ENCODE results near the gene FRRS1. TPM values are rescaled to one million over a fixed set of nuclear protein-coding genes. Genes with fewer than 3 reads are reported as not detected.

FRRS1 gene
- total RNA-seq, 4 donors from 2014 or later = 2.5 to 4.4 (median 3.4) TPM

DNA sequence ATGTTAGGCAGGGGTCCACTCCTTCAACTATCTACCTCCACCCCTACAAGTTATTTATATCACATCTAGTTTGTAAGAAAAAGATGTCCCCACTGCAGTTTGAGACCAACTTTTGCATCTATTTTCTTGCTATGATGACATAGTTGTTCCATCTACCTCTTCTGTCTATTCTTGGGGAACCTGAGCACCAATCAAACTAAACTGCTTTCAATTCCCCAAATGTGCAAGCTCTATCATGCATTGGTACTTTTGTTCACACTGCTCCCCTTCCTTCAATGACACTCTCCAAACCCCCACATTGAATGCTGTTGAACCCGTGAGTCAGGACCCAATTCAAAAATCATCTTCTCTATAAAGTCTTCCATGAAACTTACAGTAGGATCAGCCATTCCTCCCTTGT lies 16.0 kb upstream of the FRRS1 start:
- no peaks in the 10 kb centered on the region for H3K4me1 ChIP-seq
- TF ChIP-seq EP300 (IDR thresholded peaks at IDR 0.05) = no peak
- TF ChIP-seq POLR2A (IDR thresholded peaks at IDR 0.05) = no peak
- TF ChIP-seq CTCF (IDR thresholded peaks at IDR 0.05) = no peak
- no peak overlapping the region for H3K27ac ChIP-seq
- H3K4me3 ChIP-seq = no peak overlapping the region
- no peaks in the 10 kb centered on the region for H3K36me3 ChIP-seq
- DNase-seq (ENCODE audit: low spot score in 2 of 2) = no peak
- no peaks in the 10 kb centered on the region for H3K9me3 ChIP-seq
- no peaks in the 10 kb centered on the region for H3K27me3 ChIP-seq
- 97 to 98% methylated on average over 1 of the region's 1 CpG for WGBS, 2 donors

- no peaks in the 10 kb centered on the region for H3K9me3 ChIP-seq
- no peaks in the 10 kb centered on the region for H3K36me3 ChIP-seq
- no peak overlapping the region for H3K27ac ChIP-seq
- no peaks in the 10 kb centered on the region for H3K27me3 ChIP-seq
- WGBS, 2 donors = 82 to 85% methylated on average over 3 of the region's 3 CpGs
- no peaks in the 10 kb centered on the region for H3K4me1 ChIP-seq
- no peak overlapping the region for H3K4me3 ChIP-seq
- TF ChIP-seq CTCF (IDR thresholded peaks at IDR 0.05) (no peak), POLR2A (IDR thresholded peaks at IDR 0.05) (no peak), EP300 (IDR thresholded peaks at IDR 0.05) (no peak)
- no peak for DNase-seq (ENCODE audit: low spot score in 2 of 2)
Observed at GRCh38 chr1:99781798-99782197, 15.4 kb upstream of the FRRS1 start.

GRCh38 chr1:99777752-99778151 lies 11.3 kb upstream of the FRRS1 start:
- no peak for DNase-seq (ENCODE audit: low spot score in 2 of 2)
- 60 to 69% methylated on average over 3 of the region's 3 CpGs for WGBS, 2 donors
- no peak overlapping the region for H3K4me3 ChIP-seq
- no peaks in the 10 kb centered on the region for H3K27me3 ChIP-seq
- no peaks in the 10 kb centered on the region for H3K4me1 ChIP-seq
- no peaks in the 10 kb centered on the region for H3K9me3 ChIP-seq
- no peaks in the 10 kb centered on the region for H3K36me3 ChIP-seq
- TF ChIP-seq POLR2A (IDR thresholded peaks at IDR 0.05) = no peak
- TF ChIP-seq EP300 (IDR thresholded peaks at IDR 0.05) = no peak
- no peak for TF ChIP-seq CTCF (IDR thresholded peaks at IDR 0.05)
- no peak overlapping the region for H3K27ac ChIP-seq

- Histone ChIP-seq H3K4me1 (no peaks in the 10 kb centered on the region), H3K27ac (no peak overlapping the region), H3K36me3 (no peaks in the 10 kb centered on the region), H3K9me3 (no peaks in the 10 kb centered on the region), H3K4me3 (no peak overlapping the region), H3K27me3 (no peaks in the 10 kb centered on the region)
- TF ChIP-seq EP300 (IDR thresholded peaks at IDR 0.05) (no peak), CTCF (IDR thresholded peaks at IDR 0.05) (no peak), POLR2A (IDR thresholded peaks at IDR 0.05) (no peak)
- DNase-seq (ENCODE audit: low spot score in 2 of 2) = no peak
Observed at GRCh38 chr1:99776120-99776519, 9.7 kb upstream of the FRRS1 start.

DNA sequence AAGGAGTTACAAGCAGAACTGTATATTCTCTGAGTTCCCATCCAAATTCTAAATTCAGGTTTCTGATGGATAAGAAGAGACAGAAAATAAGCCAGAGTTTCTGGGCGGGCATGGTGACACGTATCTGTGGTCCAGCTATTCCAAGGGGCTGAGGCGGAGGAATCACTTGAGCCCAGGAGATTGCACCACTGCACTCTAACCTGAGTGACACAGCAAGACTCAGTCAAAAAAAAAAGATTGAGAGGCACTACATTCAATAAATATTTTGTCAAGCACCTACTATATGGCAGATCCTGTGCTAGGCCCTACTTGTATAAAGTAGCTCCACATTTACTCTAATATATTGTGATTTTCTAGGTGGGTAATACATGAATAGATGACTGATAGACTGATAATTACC lies 6.4 kb upstream of the FRRS1 start:
- no peak for TF ChIP-seq POLR2A (IDR thresholded peaks at IDR 0.05)
- no peak for TF ChIP-seq EP300 (IDR thresholded peaks at IDR 0.05)
- TF ChIP-seq CTCF (IDR thresholded peaks at IDR 0.05) = no peak
- 91 to 95% methylated on average over 3 of the region's 3 CpGs for WGBS, 2 donors
- DNase-seq (ENCODE audit: low spot score in 2 of 2) = no peak
- Histone ChIP-seq H3K27me3 (no peaks in the 10 kb centered on the region), H3K4me3 (no peak overlapping the region), H3K27ac (no peak overlapping the region), H3K9me3 (no peaks in the 10 kb centered on the region), H3K4me1 (no peaks in the 10 kb centered on the region), H3K36me3 (no peaks in the 10 kb centered on the region)
